ENCODE measurements around the gene FAM162B. TPM values are rescaled to one million over a fixed set of nuclear protein-coding genes. Genes with fewer than 3 reads are reported as not detected.
"Not testable (repeated sequence)": the region's sequence is repeated elsewhere in the genome, so short reads cannot be mapped to it uniquely, and the experiment has no call there.

Gene FAM162B
- total RNA-seq, 6 experiments from 2014 or later: 4.5 to 10.9 (median 5.3) TPM

DNA sequence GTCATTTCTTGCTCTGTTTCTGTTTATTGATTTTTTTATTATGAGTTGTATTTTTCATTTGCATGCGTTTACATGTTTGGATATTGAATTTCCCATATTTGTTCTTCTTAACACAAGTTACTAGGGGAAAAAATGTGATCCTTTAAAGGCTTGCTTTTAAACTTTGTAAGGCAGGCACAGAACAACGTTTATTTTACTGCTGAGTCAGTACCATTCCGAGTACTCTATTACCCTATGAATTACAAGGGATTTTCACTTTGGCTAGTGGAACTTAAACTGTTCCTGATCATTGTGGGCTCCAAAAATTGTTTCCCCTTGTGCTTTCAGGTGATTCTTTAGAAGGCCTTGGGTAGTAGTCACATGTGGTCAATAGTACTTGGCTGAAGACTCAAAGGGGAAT, 28.5 kb downstream of the FAM162B start:
- Mint-ChIP-seq H3K36me3 (ENCODE audit: low read depth) (peaks cover 13% of the 10 kb centered on the region), H3K27me3 (ENCODE audit: insufficient read depth) (no peaks in the 10 kb centered on the region), H3K4me3 (no peak overlapping the region), H3K9me3 (no peaks in the 10 kb centered on the region; the same call in 1 of the 2 replicates), H3K27ac (no peak overlapping the region), H3K4me1 (ENCODE audit: low read depth) (no peaks in the 10 kb centered on the region)
- TF ChIP-seq, protein P1, sequence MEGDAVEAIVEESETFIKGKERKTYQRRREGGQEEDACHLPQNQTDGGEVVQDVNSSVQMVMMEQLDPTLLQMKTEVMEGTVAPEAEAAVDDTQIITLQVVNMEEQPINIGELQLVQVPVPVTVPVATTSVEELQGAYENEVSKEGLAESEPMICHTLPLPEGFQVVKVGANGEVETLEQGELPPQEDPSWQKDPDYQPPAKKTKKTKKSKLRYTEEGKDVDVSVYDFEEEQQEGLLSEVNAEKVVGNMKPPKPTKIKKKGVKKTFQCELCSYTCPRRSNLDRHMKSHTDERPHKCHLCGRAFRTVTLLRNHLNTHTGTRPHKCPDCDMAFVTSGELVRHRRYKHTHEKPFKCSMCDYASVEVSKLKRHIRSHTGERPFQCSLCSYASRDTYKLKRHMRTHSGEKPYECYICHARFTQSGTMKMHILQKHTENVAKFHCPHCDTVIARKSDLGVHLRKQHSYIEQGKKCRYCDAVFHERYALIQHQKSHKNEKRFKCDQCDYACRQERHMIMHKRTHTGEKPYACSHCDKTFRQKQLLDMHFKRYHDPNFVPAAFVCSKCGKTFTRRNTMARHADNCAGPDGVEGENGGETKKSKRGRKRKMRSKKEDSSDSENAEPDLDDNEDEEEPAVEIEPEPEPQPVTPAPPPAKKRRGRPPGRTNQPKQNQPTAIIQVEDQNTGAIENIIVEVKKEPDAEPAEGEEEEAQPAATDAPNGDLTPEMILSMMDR (IDR thresholded peaks at IDR 0.05): no peak
- no peak for DNase-seq

DNA sequence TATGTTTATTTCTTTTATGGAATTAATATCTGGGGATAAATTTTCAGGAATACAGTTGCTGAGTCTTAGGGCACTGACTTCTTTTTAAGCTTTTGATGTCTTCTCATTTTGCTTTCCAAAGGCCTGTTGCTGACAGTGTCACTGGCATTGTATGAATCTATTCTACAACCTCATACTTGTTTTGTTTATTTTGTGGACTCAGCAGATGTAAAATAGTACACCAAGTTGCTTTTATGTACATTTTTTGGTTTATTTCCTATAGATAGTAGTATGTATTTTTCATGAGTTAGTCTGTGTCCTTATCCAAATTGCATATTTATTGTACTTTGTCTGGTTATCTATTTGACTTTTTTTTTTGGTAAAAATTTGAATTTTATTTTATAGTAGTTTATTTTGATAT, 35.0 kb downstream of the FAM162B start:
- TF ChIP-seq, protein P1 (IDR thresholded peaks at IDR 0.05): no peak
- no peaks in the 10 kb centered on the region for H3K9me3 Mint-ChIP-seq
- H3K27me3 Mint-ChIP-seq (ENCODE audit: insufficient read depth): no peaks in the 10 kb centered on the region
- H3K4me1 Mint-ChIP-seq (ENCODE audit: low read depth): no peaks in the 10 kb centered on the region
- H3K27ac Mint-ChIP-seq: no peak overlapping the region
- no peak for DNase-seq
- H3K36me3 Mint-ChIP-seq (ENCODE audit: low read depth): peaks cover 15% of the 10 kb centered on the region
- H3K4me3 Mint-ChIP-seq: no peak overlapping the region

DNA sequence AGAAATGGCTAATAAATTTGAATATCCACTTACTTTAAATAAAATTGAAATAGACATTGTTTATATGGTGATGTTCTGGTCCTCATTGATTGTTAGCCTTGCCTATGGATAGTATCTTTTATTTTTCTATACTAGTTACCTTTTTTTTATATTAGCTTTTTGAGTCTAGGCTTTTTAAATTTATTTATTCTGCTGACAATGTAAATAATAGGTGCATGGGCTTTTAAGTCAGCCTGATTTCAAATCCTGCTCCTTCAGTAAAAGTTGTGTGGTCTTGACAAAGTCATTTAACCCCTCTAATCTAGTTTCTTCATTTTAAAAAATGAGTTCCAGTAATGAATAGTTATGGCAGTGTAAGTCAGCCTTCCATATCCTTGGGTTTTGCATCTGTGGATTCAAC, 38.6 kb downstream of the FAM162B start:
- Mint-ChIP-seq H3K9me3 (no peaks in the 10 kb centered on the region), H3K27ac (no peak overlapping the region), H3K4me1 (ENCODE audit: low read depth) (no peaks in the 10 kb centered on the region), H3K4me3 (no peak overlapping the region), H3K27me3 (ENCODE audit: insufficient read depth) (no peaks in the 10 kb centered on the region), H3K36me3 (ENCODE audit: low read depth) (peaks cover 10% of the 10 kb centered on the region)
- TF ChIP-seq, protein P1 (IDR thresholded peaks at IDR 0.05): no peak
- no peak for DNase-seq

DNA sequence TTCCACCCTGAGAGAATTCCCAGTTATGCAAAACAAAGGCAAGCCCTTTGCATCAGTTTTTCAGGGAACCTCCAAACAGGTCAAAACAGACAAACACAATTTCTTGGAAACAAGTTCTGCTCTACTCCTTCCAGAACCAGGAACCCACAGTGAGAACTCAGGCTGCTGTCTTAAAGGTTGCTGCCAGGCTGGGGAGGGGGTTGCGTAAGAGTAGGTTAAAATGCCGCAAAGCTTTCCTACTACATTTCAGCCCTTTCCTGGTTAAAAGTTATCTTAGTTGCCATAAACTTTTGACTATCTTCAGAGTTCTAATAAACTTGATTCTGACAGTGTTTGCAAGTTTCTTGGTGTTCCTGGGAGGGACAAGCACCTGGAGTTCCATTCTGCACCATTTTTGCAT, 50.8 kb downstream of the FAM162B start:
- peaks cover 7% of the 10 kb centered on the region; the same call in 1 of the 2 replicates for H3K9me3 Mint-ChIP-seq
- no peaks in the 10 kb centered on the region for H3K27me3 Mint-ChIP-seq (ENCODE audit: insufficient read depth)
- DNase-seq: no peak
- H3K27ac Mint-ChIP-seq: no peak overlapping the region
- TF ChIP-seq, protein P1 (IDR thresholded peaks at IDR 0.05): no peak
- H3K4me3 Mint-ChIP-seq: no peak overlapping the region
- H3K36me3 Mint-ChIP-seq (ENCODE audit: low read depth): peaks cover 52% of the 10 kb centered on the region
- H3K4me1 Mint-ChIP-seq (ENCODE audit: low read depth): no peaks in the 10 kb centered on the region

DNA sequence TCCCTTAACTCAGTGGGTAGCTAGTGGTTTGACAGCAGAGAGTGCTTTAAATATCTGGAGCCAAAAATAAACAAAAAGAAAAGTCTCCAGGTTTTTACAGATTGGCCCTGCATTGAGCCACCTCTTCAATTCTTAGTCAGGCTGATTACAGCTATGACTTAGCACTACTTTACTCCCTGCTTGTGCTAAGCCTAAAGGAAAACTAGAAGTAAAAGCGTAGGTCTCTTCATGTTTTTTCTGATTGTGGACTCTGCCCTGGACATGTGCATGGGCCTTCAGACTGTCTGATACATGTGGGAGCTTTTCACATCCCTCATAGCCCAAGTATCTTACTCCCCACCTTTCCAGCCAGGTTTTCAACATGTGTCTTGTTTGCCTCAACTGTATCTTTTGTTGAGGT, 51.2 kb downstream of the FAM162B start:
- Mint-ChIP-seq H3K9me3 (peaks cover 7% of the 10 kb centered on the region; the same call in 1 of the 2 replicates), H3K4me1 (ENCODE audit: low read depth) (no peaks in the 10 kb centered on the region), H3K27me3 (ENCODE audit: insufficient read depth) (no peaks in the 10 kb centered on the region), H3K27ac (no peak overlapping the region), H3K4me3 (no peak overlapping the region), H3K36me3 (ENCODE audit: low read depth) (peaks cover 51% of the 10 kb centered on the region)
- no peak for DNase-seq
- TF ChIP-seq, protein P1 (IDR thresholded peaks at IDR 0.05): no peak

DNA sequence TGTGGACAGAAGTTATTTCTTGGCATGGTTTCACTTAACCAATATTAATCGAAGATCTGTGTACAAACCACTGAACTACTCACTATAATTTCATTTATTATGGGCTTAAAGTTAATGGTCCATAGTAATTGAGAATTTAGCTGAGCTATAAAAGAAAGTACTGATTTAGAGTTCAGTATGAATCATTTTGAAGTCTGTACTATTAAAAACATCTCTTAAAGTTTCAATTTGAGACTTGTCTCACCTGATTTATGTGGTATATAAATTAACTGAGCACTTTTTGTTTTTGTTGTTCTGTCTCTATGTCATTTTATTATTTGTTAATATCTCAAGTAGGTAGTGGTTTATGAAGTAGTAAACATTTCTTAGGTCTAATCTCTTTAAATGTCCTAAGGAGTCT, 59.6 kb downstream of the FAM162B start:
- Mint-ChIP-seq H3K4me3 (no peak overlapping the region), H3K9me3 (no peaks in the 10 kb centered on the region), H3K36me3 (ENCODE audit: low read depth) (no peaks in the 10 kb centered on the region; the same call in 1 of the 2 replicates), H3K4me1 (ENCODE audit: low read depth) (no peaks in the 10 kb centered on the region), H3K27me3 (ENCODE audit: insufficient read depth) (no peaks in the 10 kb centered on the region), H3K27ac (no peak overlapping the region)
- TF ChIP-seq, protein P1 (IDR thresholded peaks at IDR 0.05): no peak
- DNase-seq: no peak

DNA sequence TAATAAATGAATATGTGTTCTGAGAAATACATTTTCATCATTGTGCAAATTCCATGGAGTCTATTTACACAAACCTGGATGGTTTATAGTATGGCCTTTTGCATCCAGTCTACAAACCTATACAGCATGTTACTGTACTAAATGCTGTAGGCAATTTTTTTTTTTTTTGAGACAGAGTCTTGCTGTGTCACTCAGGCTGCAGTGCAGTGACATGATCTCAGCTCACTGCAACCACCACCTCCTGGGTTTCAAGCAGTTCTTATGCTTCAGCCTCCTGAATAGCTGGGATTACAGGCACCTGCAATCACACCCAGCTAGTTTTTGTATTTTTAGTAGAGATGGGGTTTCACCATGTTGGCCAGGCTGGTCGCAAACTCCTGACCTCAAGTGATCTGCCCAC, 61.6 kb downstream of the FAM162B start:
- H3K27ac Mint-ChIP-seq; H3K36me3 Mint-ChIP-seq (ENCODE audit: low read depth); DNase-seq: not testable (repeated sequence)

More for the DNA sequence above, 61.6 kb downstream of the FAM162B start:
- not testable (repeated sequence) for H3K9me3 Mint-ChIP-seq; H3K4me1 Mint-ChIP-seq (ENCODE audit: low read depth); H3K4me3 Mint-ChIP-seq; H3K27me3 Mint-ChIP-seq (ENCODE audit: insufficient read depth)

Measured in HFFc6 (cell line).